ENCODE data around the gene ZFP69.

Gene ZFP69

DNA sequence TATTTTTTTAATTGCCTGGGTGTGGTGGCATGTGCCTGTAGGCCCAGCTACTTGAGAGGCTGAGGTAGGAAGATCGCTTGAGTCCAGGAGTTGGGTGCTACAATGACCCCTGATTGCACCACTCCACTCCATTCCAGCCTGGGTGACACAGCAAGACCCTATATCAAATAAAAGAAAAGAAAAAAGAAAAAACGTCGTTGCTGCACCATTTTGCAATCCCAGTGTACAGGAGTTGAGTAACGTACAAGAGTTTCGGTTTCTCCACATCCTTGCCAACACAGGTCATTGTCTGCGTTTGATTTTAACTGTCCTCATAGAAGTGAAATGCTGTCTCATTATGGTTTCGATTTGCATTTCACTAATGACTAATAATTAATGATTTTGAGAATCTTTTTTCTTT is 62.2 kb downstream of the ZFP69 start:
- H3K27ac ChIP-seq = no peak overlapping the region
- TF ChIP-seq, protein P1, sequence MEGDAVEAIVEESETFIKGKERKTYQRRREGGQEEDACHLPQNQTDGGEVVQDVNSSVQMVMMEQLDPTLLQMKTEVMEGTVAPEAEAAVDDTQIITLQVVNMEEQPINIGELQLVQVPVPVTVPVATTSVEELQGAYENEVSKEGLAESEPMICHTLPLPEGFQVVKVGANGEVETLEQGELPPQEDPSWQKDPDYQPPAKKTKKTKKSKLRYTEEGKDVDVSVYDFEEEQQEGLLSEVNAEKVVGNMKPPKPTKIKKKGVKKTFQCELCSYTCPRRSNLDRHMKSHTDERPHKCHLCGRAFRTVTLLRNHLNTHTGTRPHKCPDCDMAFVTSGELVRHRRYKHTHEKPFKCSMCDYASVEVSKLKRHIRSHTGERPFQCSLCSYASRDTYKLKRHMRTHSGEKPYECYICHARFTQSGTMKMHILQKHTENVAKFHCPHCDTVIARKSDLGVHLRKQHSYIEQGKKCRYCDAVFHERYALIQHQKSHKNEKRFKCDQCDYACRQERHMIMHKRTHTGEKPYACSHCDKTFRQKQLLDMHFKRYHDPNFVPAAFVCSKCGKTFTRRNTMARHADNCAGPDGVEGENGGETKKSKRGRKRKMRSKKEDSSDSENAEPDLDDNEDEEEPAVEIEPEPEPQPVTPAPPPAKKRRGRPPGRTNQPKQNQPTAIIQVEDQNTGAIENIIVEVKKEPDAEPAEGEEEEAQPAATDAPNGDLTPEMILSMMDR (conservative IDR thresholded peaks at IDR 0.05) = no peak

Measured in VCaP (cell line).